HUES48 (cell line): ENCODE data around the gene SLC8B1.

ENCODE experiments used
- H3K27ac ChIP-seq: one replicate; pipeline ENCODE4 v1.7.0; 2013; ENCODE audit warnings: low read depth, low read length, inconsistent platforms
- H3K27me3 ChIP-seq: 2 replicates; pipeline ENCODE4 v1.6.1; 2013; ENCODE audit warnings: mild to moderate bottlenecking, low read length; ENCODE audit not compliant: control insufficient read depth, insufficient read depth
- H3K36me3 ChIP-seq: 2 replicates; pipeline ENCODE4 v1.6.1; 2013; ENCODE audit warnings: low read length; ENCODE audit not compliant: control insufficient read depth, insufficient read depth
- H3K4me1 ChIP-seq: 2 replicates; pipeline ENCODE4 v1.6.1; 2013; ENCODE audit warnings: mild to moderate bottlenecking, low read length; ENCODE audit not compliant: control insufficient read depth, insufficient read depth
- H3K4me3 ChIP-seq: 2 replicates; pipeline ENCODE4 v1.5.1; 2013; ENCODE audit warnings: mild to moderate bottlenecking, low read depth, low read length
- H3K9ac ChIP-seq: 2 replicates; pipeline ENCODE4 v1.6.1; 2013; ENCODE audit warnings: mild to moderate bottlenecking, low read depth, low read length, moderate library complexity
- H3K9me3 ChIP-seq: 2 replicates; pipeline ENCODE4 v1.6.1; 2013; ENCODE audit warnings: low read length; ENCODE audit not compliant: control insufficient read depth, insufficient read depth

Gene SLC8B1

DNA sequence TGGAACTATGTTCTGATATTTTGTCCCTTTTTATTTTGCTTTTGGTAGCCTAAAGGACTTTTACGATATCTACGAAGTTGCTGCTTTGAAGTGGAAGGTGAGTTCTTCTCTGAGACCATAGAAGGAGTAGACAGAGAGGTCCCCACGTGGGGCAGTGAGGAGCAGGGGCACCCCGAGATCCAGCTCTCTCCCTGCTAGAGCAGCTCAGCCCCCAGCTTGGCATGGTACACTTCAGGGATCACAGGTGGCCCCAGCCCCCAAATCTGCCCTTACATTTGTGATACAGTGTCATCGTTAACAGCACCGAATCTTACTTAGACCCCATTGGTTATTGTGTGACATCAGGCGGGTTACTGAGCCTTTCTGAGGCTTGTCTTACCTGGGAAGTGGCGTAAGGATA lies 56.8 kb downstream of the SLC8B1 start:
- Histone ChIP-seq H3K27me3 (no peaks in the 10 kb centered on the region), H3K27ac (no peak overlapping the region), H3K4me1 (no peaks in the 10 kb centered on the region), H3K9ac (no peak overlapping the region), H3K4me3 (no peak overlapping the region), H3K36me3 (peaks cover 8% of the 10 kb centered on the region; the same call in 1 of the 2 replicates), H3K9me3 (no peaks in the 10 kb centered on the region)

DNA sequence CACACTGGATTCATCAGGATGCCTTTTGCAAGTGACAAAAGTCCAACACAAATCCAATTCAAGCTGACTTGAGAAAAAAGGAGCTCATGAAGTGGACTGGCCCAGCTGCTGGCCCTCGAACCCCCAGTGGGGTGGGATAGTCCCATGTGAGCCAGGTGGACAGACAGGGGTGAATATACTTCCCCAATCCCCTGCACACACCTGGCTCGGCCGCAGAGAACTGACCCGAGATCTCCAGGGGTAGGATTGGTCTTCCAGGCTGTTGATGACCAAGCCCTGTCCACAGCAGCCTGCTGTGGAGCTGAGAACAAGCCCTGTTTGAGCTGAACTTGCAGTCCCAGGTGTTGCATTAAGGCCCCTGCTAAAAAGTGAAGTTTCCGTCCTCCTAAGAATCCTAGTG lies 57.4 kb downstream of the SLC8B1 start:
- no peaks in the 10 kb centered on the region for H3K9me3 ChIP-seq
- H3K9ac ChIP-seq = no peak overlapping the region
- no peaks in the 10 kb centered on the region for H3K4me1 ChIP-seq
- no peaks in the 10 kb centered on the region for H3K27me3 ChIP-seq
- H3K4me3 ChIP-seq = no peak overlapping the region
- H3K36me3 ChIP-seq = peaks cover 8% of the 10 kb centered on the region; the same call in 1 of the 2 replicates
- no peak overlapping the region for H3K27ac ChIP-seq

DNA sequence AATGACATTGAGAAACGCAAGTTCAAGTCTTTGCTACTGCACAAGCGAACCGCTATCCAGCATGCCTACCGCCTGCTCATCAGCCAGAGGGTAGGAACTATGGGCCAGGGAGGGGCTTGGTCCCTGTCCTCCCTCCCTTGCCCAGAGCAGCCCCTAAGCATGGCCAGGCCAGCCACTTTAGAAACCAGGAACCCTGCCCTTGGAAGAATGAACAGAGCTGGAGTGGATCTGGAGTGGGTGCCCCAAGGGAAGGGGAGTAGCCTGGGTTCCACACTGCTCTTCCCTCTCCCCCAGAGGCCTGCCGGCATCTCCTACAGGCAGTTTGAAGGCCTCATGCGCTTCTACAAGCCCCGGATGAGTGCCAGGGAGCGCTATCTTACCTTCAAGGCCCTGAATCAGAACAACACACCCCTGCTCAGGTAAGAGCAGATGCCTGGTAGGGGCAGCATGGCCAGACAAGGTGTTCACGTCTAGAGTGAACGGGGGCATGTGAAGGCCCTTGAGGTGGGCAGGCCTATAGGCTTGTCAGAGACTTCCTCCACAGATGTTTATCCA lies 57.9 kb downstream of the SLC8B1 start:
- Histone ChIP-seq H3K4me3 (no peak overlapping the region), H3K9me3 (no peaks in the 10 kb centered on the region), H3K9ac (no peak overlapping the region), H3K27ac (no peak overlapping the region), H3K4me1 (no peaks in the 10 kb centered on the region), H3K36me3 (peaks cover 8% of the 10 kb centered on the region; the same call in 1 of the 2 replicates), H3K27me3 (no peaks in the 10 kb centered on the region)

- Histone ChIP-seq H3K27ac (no peak overlapping the region), H3K9me3 (no peaks in the 10 kb centered on the region), H3K4me1 (no peaks in the 10 kb centered on the region), H3K4me3 (no peak overlapping the region), H3K36me3 (peaks cover 8% of the 10 kb centered on the region; the same call in 1 of the 2 replicates), H3K27me3 (no peaks in the 10 kb centered on the region), H3K9ac (no peak overlapping the region)
Measured at GRCh38 chr12:113276306-113276705, 58.6 kb downstream of the SLC8B1 start.

DNA sequence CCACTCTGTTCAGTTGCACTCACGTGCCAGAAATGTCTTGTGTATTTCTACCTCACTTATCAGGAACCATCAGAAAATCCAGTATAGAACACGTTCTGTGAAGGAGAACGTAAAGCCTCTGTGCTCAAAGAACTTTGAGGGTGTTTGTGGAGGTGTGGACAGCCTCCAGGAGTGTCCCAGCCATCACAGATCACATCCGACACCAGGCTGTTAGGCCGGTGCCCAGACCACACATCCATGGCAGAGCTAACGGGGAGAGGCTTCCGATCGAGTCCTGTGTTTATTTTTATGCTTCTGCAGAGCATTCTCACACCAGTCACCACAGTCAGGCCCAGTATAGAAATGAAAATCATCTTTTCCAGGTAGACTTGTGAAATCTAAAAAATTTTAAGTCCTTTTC lies 60.1 kb downstream of the SLC8B1 start:
- Histone ChIP-seq H3K9ac (no peak overlapping the region), H3K27me3 (no peaks in the 10 kb centered on the region), H3K36me3 (peaks cover 8% of the 10 kb centered on the region; the same call in 1 of the 2 replicates), H3K9me3 (no peaks in the 10 kb centered on the region), H3K4me1 (no peaks in the 10 kb centered on the region), H3K4me3 (no peak overlapping the region), H3K27ac (no peak overlapping the region)

DNA sequence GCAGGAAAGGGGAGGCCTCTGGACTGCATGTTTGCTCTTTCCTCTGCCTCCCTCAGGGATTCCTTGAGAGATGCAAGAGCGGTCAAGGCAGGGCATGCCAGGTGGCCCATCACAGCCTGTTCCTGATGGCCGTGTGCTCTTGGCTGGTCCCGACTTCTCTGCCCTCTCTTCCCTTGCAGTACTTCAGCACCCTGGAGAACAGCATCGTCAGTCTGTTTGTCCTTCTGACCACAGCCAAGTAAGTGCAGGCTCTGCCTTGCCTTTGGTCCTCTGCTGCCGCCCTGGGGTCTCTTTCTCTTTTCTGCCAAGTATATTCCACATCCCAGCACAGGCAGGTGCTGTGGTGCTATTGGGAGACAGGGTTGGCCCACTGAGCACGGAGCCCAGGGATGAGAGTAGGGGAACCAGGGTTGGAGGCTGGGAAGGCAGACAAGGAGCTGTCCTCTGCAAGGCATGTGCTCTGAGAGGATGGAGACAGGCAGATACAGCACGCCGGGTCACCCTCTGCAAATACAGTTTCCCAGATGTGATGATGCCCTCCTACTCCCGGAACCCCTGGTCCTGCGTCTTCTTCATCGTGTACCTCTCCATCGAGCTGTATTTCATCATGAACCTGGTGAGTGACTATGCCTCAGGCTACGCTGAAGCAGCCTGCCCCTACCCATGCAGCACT lies 61.7 kb downstream of the SLC8B1 start:
- Histone ChIP-seq H3K27me3 (no peaks in the 10 kb centered on the region), H3K4me3 (no peak overlapping the region), H3K27ac (no peak overlapping the region), H3K36me3 (peaks cover 8% of the 10 kb centered on the region; the same call in 1 of the 2 replicates), H3K4me1 (no peaks in the 10 kb centered on the region), H3K9ac (no peak overlapping the region), H3K9me3 (no peaks in the 10 kb centered on the region)

DNA sequence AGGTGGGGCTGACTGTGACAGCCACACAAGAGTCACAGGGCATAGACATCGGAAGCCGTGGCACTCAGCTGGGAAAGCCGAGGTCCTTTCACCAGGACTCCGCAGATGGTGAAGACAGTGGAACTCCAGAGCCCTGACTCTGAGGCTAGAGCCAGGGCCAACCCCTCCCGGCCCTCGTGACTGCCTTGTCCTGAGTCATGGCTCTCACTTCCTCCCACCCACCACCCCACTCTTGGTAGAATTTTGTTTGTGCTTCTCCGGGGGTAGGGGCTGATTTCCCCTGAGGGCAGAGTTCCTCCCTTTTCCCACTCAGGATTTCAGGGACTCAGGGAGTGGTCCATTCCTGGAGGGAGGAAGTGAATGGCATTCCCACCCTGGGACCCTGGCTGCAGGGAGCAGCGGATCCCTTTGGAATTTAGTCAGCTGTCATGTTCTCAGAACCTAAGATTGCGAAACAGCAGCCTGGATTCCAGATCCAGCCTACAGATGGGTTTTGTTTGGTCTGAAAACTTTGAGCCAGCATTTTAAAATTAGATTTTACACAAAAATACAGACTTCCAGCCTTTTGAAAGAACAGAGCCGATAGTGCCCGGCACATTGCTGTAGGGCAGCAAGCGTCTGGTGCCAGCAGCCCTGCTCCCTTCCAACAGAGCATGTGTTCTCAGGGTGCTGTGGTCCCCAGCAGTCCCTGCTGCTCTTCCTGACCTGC lies 62.9 kb downstream of the SLC8B1 start:
- Histone ChIP-seq H3K4me3 (no peak overlapping the region), H3K36me3 (peaks cover 5% of the 10 kb centered on the region), H3K9ac (no peak overlapping the region), H3K4me1 (no peaks in the 10 kb centered on the region), H3K27me3 (no peaks in the 10 kb centered on the region), H3K27ac (no peak overlapping the region), H3K9me3 (no peaks in the 10 kb centered on the region)

DNA sequence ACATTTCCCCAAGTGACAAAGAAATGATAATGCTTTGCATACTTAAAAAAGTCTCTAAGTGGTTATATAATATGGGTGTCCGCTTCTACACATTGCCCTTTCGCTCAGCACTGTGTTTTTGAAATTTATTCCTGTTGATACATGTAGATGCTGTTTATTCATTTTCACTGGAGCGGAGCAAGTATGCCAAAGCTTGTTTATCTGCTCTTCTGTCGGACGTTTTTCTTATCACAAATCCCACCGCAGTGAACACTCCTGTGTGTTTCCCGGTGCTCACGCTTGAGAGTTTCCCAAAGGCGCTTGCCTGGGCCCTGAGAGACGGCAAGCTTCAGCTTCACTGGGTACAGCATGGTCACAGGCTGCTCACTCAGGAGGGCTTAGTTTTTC lies 63.5 kb downstream of the SLC8B1 start:
- no peaks in the 10 kb centered on the region for H3K27me3 ChIP-seq
- no peak overlapping the region for H3K4me3 ChIP-seq
- H3K27ac ChIP-seq = no peak overlapping the region
- H3K4me1 ChIP-seq = no peaks in the 10 kb centered on the region
- no peaks in the 10 kb centered on the region for H3K9me3 ChIP-seq
- H3K9ac ChIP-seq = no peak overlapping the region
- H3K36me3 ChIP-seq = peaks cover 5% of the 10 kb centered on the region

- Histone ChIP-seq H3K9me3 (no peaks in the 10 kb centered on the region), H3K36me3 (peaks cover 5% of the 10 kb centered on the region), H3K27ac (no peak overlapping the region), H3K4me3 (no peak overlapping the region), H3K9ac (no peak overlapping the region), H3K4me1 (no peaks in the 10 kb centered on the region), H3K27me3 (no peaks in the 10 kb centered on the region)
Measured at GRCh38 chr12:113270709-113271009, 64.2 kb downstream of the SLC8B1 start.

DNA sequence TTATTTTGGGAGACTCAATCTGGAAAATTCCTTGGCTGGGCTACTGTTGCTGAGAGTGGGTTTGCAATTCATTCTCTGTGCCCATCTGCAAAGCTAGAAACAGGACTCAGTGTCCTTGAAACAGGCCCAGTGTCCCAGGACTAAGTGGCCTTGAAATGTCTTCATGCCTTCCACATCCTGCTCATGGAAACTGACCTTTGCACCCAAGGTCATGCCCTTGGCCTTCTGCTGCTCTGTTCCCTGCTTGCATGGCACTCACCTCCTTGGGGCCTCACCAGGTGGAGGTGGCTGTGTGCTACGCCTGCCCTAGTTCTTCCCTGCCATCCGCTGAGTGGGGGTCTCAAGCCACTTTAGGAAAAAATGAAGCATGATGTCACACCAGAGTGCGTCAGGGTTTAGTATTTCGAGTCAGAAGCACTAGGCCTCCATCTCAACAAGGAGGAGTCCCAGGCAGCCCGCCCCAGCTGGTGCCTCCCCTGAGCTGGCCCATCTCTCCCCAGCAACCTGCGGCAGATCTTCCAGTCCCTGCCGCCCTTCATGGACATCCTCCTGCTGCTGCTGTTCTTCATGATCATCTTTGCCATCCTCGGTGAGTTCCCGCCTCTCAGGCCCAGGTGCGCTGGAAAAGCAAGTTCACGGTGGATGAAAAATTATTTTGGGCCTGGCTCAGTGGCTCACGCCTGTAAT lies 65.5 kb downstream of the SLC8B1 start:
- Histone ChIP-seq H3K36me3 (peaks cover 5% of the 10 kb centered on the region), H3K27me3 (no peaks in the 10 kb centered on the region), H3K27ac (no peak overlapping the region), H3K9ac (no peak overlapping the region), H3K9me3 (no peaks in the 10 kb centered on the region), H3K4me1 (no peaks in the 10 kb centered on the region), H3K4me3 (no peak overlapping the region)

DNA sequence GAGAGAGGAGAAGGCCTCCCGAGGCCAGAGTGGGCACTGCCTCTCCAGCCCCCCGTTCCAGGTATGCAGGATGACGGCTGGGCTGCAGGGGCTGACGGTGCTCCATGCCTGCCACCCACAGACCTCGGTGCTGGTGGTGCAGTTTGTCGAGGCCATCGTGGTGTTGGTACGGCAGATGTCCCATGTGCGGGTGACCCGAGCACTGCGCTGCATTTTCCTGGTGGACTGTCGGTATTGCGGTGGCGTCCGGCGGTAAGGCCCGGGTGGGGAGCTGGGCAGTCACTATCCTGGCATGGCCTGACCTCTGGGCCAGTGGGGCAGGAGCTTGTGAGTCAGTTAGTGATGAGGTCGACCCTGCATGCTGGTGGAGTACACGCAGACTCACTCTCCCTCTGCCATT lies 66.3 kb downstream of the SLC8B1 start:
- H3K9ac ChIP-seq = no peak overlapping the region
- H3K27me3 ChIP-seq = no peaks in the 10 kb centered on the region
- no peaks in the 10 kb centered on the region for H3K4me1 ChIP-seq
- H3K27ac ChIP-seq = no peak overlapping the region
- peaks cover 2% of the 10 kb centered on the region for H3K36me3 ChIP-seq
- H3K9me3 ChIP-seq = no peaks in the 10 kb centered on the region
- no peak overlapping the region for H3K4me3 ChIP-seq
